Uterus (tissue), 2 donors: ENCODE measurements around the gene ACAA2.

ENCODE experiments used
- CTCF ChIP-seq, 4 experiments: fragments of 200-600 bp in 2 of 4; fragments of 450-650 bp in 2 of 4; sonication (generic) in 2 of 4; IDR thresholded peaks; one replicate each; pipeline ENCODE4 v1.5.1; 2016 to 2019; ENCODE audit warnings: antibody characterized with exemption in 4 of 4, mild to moderate bottlenecking in 2 of 4, moderate library complexity in 1 of 4
- POLR2A ChIP-seq, 2 donors: fragments of 450-650 bp; IDR thresholded peaks; one replicate each; pipeline ENCODE4 v1.6.1; 2016; ENCODE audit warnings: antibody characterized with exemption in 2 of 2, mild to moderate bottlenecking in 1 of 2, moderate library complexity in 1 of 2

- TF ChIP-seq CTCF (IDR thresholded peaks at IDR 0.05) (no peak), POLR2A (IDR thresholded peaks at IDR 0.05) (no peak)
These were observed 25.7 kb upstream of the ACAA2 start for GRCh38 chr18:49839012-49839411.
